Fibroblast of pulmonary artery (primary cell): ENCODE measurements around the gene SYDE2.

Experiments used
- DNase-seq: peaks from one replicate; pipeline ENCODE4 v3.0.0-alpha.2; 2010; ENCODE audit warnings: low read depth
- H3K4me3 ChIP-seq: replicated peaks from 2 replicates; pipeline ENCODE4 v1.5.1; 2011; ENCODE audit warnings: low read depth, mild to moderate bottlenecking, control low read depth, low read length, moderate library complexity
- CTCF ChIP-seq: IDR thresholded peaks from 2 replicates; pipeline ENCODE4 v1.5.1; 2011; ENCODE audit warnings: mild to moderate bottlenecking, control low read depth, low read length, inconsistent platforms; ENCODE audit errors: missing control alignments

SYDE2 gene

GRCh38 chr1:85135392-85135798, 65.4 kb downstream of the SYDE2 start:
- DNase-seq = no peak
- no peak for TF ChIP-seq CTCF
- H3K4me3 ChIP-seq = no peak overlapping the region

GRCh38 chr1:85134583-85135391, 66.0 kb downstream of the SYDE2 start:
- DNase-seq = peak; percentile 57
- H3K4me3 ChIP-seq = no peak overlapping the region
- TF ChIP-seq CTCF = no peak

- no peak for TF ChIP-seq CTCF
- no peak overlapping the region for H3K4me3 ChIP-seq
- DNase-seq = no peak
Observed at GRCh38 chr1:85133565-85134159, 67.2 kb downstream of the SYDE2 start.

GRCh38 chr1:85132078-85132720, 68.6 kb downstream of the SYDE2 start:
- TF ChIP-seq CTCF = no peak
- H3K4me3 ChIP-seq = no peak overlapping the region
- DNase-seq = no peak

- no peak for TF ChIP-seq CTCF
- no peak for DNase-seq
- no peak overlapping the region for H3K4me3 ChIP-seq
Observed at GRCh38 chr1:85128316-85128715, 72.5 kb downstream of the SYDE2 start.

DNA sequence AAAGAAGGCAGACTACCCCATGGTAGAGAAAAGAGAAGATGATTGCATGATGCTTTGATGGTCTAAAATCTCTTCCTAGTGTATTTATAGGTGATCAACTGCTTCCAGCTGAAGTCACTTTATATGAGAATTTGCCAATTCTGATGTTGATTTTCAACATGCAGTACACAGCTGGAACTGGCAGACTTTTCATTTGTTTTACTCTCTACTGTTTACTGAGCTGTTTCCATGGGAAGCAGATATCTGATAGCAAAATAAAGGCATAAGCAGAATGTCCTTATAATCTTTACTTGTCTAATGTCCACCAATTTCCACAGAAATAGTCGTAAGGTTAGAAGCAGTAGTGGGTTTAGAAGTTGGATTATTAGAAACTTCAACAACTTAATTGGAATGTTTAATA, 74.9 kb downstream of the SYDE2 start:
- no peak overlapping the region for H3K4me3 ChIP-seq
- no peak for DNase-seq
- TF ChIP-seq CTCF = no peak

DNA sequence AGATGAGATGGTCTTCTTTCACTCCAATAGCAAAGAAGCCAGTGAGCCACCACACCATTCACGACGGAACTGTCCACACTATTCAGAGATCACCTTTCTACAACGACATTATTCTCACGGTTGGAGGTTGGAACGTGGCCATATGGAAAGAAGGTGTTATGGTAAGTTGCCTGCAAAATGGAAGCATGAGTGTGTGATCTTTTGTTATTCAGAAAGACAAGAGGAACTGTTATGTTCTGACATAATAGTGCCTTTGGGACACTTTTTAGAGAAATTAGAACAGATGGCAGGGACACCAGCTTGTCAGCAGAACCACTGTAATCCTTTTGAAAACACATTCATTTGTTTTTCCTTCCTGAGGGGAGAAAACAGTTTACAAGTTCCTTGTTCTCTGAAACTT, 76.7 kb downstream of the SYDE2 start:
- no peak overlapping the region for H3K4me3 ChIP-seq
- DNase-seq = no peak
- no peak for TF ChIP-seq CTCF
